GM19455 (cell line): ENCODE data around the gene MYO1D.

Experiments used
- ATAC-seq: cut with Tn5 transposase; IDR thresholded peaks from one replicate; pipeline ENCODE4 v1.9.1; 2021; ENCODE audit not compliant: unreplicated experiment

MYO1D gene

GRCh38 chr17:32859857-32860525 lies 16.9 kb downstream of the MYO1D start:
- ATAC-seq = no peak

- ATAC-seq = no peak
These were observed 21.3 kb downstream of the MYO1D start for GRCh38 chr17:32855620-32856019.

GRCh38 chr17:32854832-32855389 lies 22.0 kb downstream of the MYO1D start:
- no peak for ATAC-seq

- ATAC-seq = no peak
These were observed 22.7 kb downstream of the MYO1D start for GRCh38 chr17:32854207-32854606.

GRCh38 chr17:32852811-32853210 lies 24.1 kb downstream of the MYO1D start:
- no peak for ATAC-seq

- ATAC-seq = no peak
These were observed 27.0 kb downstream of the MYO1D start for GRCh38 chr17:32849879-32850278.

GRCh38 chr17:32847977-32848376 lies 28.9 kb downstream of the MYO1D start:
- no peak for ATAC-seq

- ATAC-seq = no peak
These were observed 30.8 kb downstream of the MYO1D start for GRCh38 chr17:32846143-32846542.

- no peak for ATAC-seq
These were observed 36.7 kb downstream of the MYO1D start for GRCh38 chr17:32840241-32840640.

GRCh38 chr17:32836527-32836926 lies 40.4 kb downstream of the MYO1D start:
- ATAC-seq = no peak

- peak; percentile 79 for ATAC-seq
These were observed 41.6 kb downstream of the MYO1D start for GRCh38 chr17:32835291-32835761.

GRCh38 chr17:32834104-32834503 lies 42.8 kb downstream of the MYO1D start:
- no peak for ATAC-seq

- ATAC-seq = no peak
These were observed 43.4 kb downstream of the MYO1D start for GRCh38 chr17:32833526-32833925.

GRCh38 chr17:32833076-32833475 lies 43.8 kb downstream of the MYO1D start:
- no peak for ATAC-seq

- no peak for ATAC-seq
These were observed 45.2 kb downstream of the MYO1D start for GRCh38 chr17:32831627-32832243.

- no peak for ATAC-seq
These were observed 45.7 kb downstream of the MYO1D start for GRCh38 chr17:32831223-32831622.

- ATAC-seq = peak; percentile 32
These were observed 48.1 kb downstream of the MYO1D start for GRCh38 chr17:32828822-32829221.

- ATAC-seq = no peak
These were observed 49.7 kb downstream of the MYO1D start for GRCh38 chr17:32827227-32827626.

GRCh38 chr17:32826076-32826475 lies 50.8 kb downstream of the MYO1D start:
- ATAC-seq = no peak

- ATAC-seq = no peak
These were observed 52.6 kb downstream of the MYO1D start for GRCh38 chr17:32824334-32824733.

- ATAC-seq = no peak
These were observed 53.9 kb downstream of the MYO1D start for GRCh38 chr17:32822996-32823395.
